GM20431 (cell line): Measurements from ENCODE around the gene MTHFD1L.

Source experiments
- in situ Hi-C: fragments of 300-500 bp; cut with MseI, MboI; formaldehyde crosslinking; loops from one replicate; pipeline ENCODE4 v1.15.0; 2020; ENCODE audit warnings: low sequenced_read_pairs; ENCODE audit not compliant: unreplicated experiment

MTHFD1L gene

GRCh38 chr6:150863213-150863928, 2.1 kb upstream of the MTHFD1L start:
- in situ Hi-C loops: no loop called here

- in situ Hi-C loops: no loop called here
Measured at GRCh38 chr6:150865043-150865405, 478 bp upstream of the MTHFD1L start.

GRCh38 chr6:150866147-150866990, 867 bp downstream of the MTHFD1L start:
- in situ Hi-C loops: no loop called here

GRCh38 chr6:150866991-150867501, 1.5 kb downstream of the MTHFD1L start:
- in situ Hi-C loops: no loop called here

- in situ Hi-C loops: no loop called here
Measured at GRCh38 chr6:150868759-150869158, 3.3 kb downstream of the MTHFD1L start.

- in situ Hi-C loops: no loop called here
Measured at GRCh38 chr6:150874179-150874578, 8.7 kb downstream of the MTHFD1L start.

GRCh38 chr6:150875841-150876240, 10.3 kb downstream of the MTHFD1L start:
- in situ Hi-C loops: no loop called here

GRCh38 chr6:150876598-150876997, 11.1 kb downstream of the MTHFD1L start:
- in situ Hi-C loops: no loop called here

- in situ Hi-C loops: no loop called here
Measured at GRCh38 chr6:150877928-150878327, 12.4 kb downstream of the MTHFD1L start.

- in situ Hi-C loops: no loop called here
Measured at GRCh38 chr6:150878347-150879213, 13.1 kb downstream of the MTHFD1L start.

GRCh38 chr6:150880336-150880735, 14.8 kb downstream of the MTHFD1L start:
- in situ Hi-C loops: no loop called here

GRCh38 chr6:150881911-150882481, 16.5 kb downstream of the MTHFD1L start:
- in situ Hi-C loops: no loop called here

GRCh38 chr6:150883521-150883920, 18.0 kb downstream of the MTHFD1L start:
- in situ Hi-C loops: no loop called here

- in situ Hi-C loops: no loop called here
Measured at GRCh38 chr6:150886155-150886554, 20.7 kb downstream of the MTHFD1L start.

GRCh38 chr6:150887978-150888563, 22.6 kb downstream of the MTHFD1L start:
- in situ Hi-C loops: no loop called here

GRCh38 chr6:150890346-150890745, 24.8 kb downstream of the MTHFD1L start:
- in situ Hi-C loops: loop anchor here (10.0 kb wide), 1 partner anchor 434 kb away; no protein-coding TSS in a partner anchor

GRCh38 chr6:150891888-150892485, 26.5 kb downstream of the MTHFD1L start:
- in situ Hi-C loops: loop anchor here (10.0 kb wide), 1 partner anchor 433 kb away; no protein-coding TSS in a partner anchor

- in situ Hi-C loops: loop anchor here (10.0 kb wide), 1 partner anchor 431 kb away; no protein-coding TSS in a partner anchor
Measured at GRCh38 chr6:150894191-150894744, 28.8 kb downstream of the MTHFD1L start.
